Stimulated activated CD8-positive, alpha-beta memory T cell treated with anti-CD3 and anti-CD28 coated beads, Interleukin-15, amount 100 ng/mL, for 24 hours (primary cell): ENCODE results near the gene KCTD21.
A peak's percentile ranks its signal among the peaks of the same experiment; 100 is the strongest.

ENCODE experiments used
- DNase-seq: peaks from one replicate; pipeline ENCODE4 v3.0.0-alpha.2; 2020; ENCODE audit warnings: low read depth

Gene KCTD21

GRCh38 chr11:78200553-78200952 is 12.1 kb upstream of the KCTD21 start:
- DNase-seq: no peak

DNA sequence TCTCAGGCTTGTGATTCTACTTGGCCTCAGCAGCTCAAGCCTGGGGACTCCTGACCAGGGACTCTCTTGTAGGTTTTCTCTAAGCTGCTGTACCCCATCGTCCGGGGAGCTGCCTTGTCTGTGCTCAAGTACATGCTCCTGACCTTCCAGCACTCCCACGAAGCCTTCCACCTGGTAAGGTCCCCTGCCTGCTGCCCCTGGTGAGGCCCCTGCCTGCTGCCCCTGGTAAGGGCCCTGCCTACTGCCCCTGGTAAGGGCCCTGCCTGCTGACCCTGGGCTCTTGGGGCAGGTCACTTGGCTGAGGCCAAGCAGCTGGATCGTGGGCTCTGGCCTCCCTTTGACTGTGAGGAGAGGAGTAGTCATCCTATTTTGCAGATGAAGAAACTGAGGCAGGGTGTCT is 11.6 kb upstream of the KCTD21 start:
- no peak for DNase-seq

GRCh38 chr11:78199653-78200015 is 11.2 kb upstream of the KCTD21 start:
- DNase-seq: no peak

DNA sequence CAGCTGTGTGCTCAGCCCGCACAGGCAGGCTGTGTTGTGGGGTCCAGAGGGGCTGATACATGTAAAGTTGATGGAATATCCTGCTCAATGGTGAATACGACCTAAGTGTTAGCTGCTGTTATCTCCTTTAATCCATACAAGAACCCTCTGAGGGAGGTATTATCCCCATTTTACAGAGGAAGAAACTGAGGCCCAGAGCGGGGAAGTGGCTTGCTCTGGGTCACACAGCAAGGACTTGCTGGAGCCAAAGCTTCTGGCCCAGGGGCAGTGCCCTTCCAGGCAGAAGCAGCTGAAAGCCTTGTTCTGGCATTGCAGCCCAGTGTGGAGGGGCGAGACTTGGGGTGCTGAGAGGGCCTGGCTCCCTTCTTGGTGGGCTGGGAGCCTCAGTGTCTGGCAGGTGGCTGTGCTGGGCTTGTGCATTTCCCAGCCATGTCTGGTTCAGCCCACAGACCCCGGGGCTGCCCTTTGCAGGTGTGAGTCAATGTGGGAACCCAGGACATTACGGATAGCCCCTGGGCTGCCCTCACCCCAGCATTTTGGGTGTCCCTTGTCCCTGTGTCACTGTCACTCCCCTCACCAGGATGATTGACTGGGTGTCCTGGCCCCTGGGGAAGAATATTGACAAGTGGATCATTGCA is 10.7 kb upstream of the KCTD21 start:
- no peak for DNase-seq

GRCh38 chr11:78197816-78198215 is 9.4 kb upstream of the KCTD21 start:
- no peak for DNase-seq

- DNase-seq: no peak
These were observed 8.2 kb upstream of the KCTD21 start for GRCh38 chr11:78196661-78197091.

DNA sequence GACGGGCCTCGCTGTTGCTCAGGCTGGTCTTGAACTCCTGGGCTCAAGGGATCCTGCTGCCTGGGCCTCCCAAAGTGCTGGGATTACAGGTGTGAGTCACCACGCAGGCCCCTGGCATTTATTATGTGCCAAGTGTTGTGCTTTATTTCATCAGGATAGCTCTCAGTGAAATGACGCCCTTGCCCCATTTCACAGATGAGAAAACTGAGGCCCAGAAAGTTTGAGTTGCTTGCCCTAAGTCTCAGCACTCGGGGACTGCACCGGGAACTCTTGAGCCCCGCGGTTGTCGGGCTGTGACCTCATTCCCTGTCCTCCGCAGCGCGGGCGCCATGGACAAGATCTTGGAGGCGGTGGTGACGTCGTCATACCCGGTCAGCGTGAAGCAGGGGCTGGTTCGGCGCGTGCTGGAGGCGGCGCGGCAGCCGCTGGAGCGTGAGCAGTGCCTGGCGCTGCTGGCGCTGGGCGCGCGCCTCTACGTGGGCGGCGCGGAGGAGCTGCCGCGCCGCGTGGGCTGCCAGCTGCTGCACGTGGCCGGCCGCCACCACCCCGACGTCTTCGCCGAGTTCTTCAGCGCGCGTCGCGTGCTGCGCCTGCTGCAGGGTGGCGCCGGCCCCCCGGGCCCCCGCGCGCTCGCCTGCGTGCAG is 7.6 kb upstream of the KCTD21 start:
- DNase-seq: no peak

DNA sequence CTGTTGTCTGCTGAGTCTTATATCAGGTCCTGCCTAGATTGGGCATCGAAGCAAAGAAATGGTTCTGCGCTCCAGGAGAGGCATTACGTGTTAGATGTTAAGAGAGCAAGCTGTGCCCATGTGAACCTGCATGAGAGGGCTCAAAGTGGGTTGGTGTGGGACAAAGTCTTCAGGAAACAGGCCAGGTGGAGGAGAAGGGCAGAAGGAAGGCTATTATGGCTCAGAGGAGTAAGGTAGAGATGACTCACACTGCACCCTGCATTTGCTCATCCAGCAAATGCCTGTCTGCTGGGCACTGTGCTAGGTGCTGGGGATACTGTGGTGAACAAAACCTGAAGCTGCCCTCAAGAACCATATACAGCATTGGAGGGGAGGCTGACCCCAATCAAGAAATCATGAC is 6.1 kb upstream of the KCTD21 start:
- DNase-seq: no peak

DNA sequence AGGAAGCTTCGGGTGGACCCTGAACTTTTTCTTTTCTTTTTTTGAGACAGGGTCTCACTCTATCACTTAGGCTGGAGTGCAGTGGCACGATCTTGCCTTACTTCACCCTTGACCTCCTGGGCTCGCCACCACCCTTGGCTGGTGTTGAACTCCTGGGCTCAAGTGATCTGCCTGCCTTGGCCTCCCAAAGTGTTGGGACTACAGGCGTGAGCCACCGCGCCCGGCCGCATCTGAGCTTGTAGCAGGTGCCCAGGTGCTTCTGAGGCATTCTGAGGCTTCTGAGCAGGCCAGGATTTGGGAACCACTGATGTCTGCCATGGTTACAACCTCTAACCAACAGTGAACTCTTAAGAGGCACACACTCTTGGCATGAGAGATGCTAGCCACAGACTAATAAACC is 5.4 kb upstream of the KCTD21 start:
- DNase-seq: no peak

DNA sequence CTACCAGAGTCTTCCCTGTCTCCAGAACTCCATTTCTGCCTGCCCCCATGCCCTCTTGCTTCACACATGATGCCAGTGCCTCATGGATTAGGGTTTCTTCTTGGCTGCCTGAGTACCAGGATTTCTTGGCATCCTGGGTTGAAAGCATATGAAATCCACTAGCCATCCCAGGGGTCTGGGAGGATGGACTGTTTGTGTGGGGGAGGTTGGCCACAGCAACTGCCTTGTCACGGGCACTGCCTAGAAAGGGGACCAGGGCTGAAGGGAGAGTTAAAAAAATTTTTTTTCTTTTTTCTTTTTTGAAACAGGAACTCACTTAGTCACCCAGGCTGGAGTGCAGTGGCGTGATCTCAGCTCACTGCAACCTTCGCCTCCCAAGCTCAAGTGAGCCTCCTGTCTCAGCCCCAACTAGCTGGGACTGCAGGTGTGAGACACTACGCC is 4.5 kb upstream of the KCTD21 start:
- no peak for DNase-seq

GRCh38 chr11:78192223-78192719 is 3.8 kb upstream of the KCTD21 start:
- DNase-seq: no peak

- DNase-seq: no peak
These were observed 2.6 kb upstream of the KCTD21 start for GRCh38 chr11:78190871-78191538.

DNA sequence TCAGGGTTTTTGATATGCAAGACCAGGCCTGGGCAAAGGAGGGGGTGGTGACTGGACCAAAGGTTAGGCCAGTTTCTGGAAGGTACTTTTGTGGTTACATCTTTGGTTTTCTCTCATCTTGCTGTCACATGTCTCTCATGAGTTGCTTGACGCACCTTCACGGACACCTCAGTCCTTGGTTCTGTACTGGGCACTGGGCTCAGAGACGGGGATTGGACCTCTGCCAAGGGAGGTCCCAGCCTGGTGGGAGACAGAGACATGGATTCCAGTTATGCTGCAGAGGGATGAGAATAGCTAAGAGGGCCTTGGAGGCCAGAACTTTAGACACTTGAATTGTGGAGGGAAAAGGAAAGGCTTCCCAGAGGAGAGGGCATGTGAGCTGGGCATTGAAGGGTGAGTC is 1.9 kb upstream of the KCTD21 start:
- DNase-seq: no peak

- DNase-seq: no peak
These were observed 1.4 kb upstream of the KCTD21 start for GRCh38 chr11:78189851-78190250.

- no peak for DNase-seq
These were observed 823 bp upstream of the KCTD21 start for GRCh38 chr11:78189174-78189724.

GRCh38 chr11:78187366-78188285 is 800 bp downstream of the KCTD21 start:
- peak; percentile 37 for DNase-seq

DNA sequence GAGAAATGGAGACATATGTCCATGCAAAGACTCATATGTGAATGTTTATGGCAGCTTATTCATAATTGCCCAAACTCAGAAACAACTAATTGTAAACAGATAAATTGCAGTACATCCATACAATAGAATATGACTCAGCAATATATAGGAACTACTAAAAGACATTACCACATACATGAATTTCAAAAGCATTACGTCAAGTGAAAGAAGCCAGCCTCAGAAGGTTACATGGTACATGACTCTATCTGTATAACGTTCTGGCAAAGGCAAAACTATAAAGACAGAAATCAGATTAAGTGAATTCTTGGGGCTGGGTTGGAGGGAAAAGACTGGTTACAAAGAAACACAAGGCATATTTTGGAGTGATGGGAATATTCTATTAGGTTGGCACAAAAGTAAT is 7.2 kb downstream of the KCTD21 start:
- no peak for DNase-seq

GRCh38 chr11:78180751-78181150 is 7.7 kb downstream of the KCTD21 start:
- DNase-seq: no peak

DNA sequence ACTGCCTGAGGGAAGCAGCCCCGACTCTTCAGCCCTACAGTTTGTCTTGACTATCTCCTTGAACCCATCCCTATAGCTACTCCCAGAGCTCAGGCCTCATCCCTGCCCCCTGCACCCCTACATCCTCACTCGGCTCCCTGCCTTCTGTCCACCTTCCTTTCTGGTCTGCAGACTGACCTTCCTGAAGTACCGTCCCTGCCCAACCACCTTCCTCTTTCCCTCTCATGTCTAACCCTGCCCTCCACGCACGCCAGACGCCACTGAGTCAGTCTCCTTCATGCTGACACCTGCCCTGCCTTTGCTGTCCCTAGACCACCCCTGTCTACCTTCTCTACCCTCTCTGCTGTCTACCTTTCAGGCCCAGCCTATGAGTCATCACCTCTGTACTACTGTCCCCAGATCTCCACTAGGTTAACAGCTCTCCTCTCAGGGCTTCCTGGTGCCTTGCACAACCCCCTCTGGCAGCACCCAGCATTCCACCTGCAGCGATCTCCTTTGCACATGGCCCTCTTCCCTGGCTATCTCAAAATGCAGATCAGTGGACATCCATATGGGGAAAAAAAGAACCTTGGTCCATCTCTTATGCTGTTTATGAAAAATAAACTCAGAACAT is 8.9 kb downstream of the KCTD21 start:
- DNase-seq: no peak

- DNase-seq: no peak
These were observed 11.2 kb downstream of the KCTD21 start for GRCh38 chr11:78177216-78177615.

DNA sequence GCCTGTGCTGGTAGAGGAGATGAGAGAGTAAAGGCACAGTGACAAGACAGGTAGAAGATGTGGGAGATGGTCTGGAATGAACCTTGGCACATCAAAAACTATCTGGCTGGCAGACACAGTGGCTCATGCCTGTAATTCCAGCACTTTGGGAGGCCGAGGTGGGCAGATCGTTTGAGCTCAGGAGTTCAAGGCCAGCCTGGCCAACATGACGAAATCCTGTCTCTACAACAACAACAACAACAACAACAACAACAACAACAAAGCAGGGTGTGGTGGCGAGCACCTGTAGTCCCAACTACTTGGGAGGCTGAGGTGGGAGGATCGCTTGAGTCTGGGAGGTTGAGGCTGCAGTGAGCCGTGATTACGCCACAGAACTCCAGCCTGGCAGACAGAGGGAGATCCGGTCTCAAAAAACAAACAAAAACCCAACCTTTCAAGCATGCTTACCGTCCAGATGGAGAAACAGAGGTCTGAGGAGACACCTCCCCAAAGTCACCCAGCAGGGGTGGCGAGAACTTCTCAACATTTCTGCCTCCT is 11.8 kb downstream of the KCTD21 start:
- DNase-seq: no peak
